NCI-H146 treated with DMSO at 0.1 percent for 48 hours (cell line): ENCODE measurements around the gene PIGL.
"Not testable (repeated sequence)": the region's sequence is repeated elsewhere in the genome, so short reads cannot be mapped to it uniquely, and the experiment has no call there.

Experiments used
- DNase-seq: peaks from one replicate; lab custom pipeline; 2025; ENCODE audit not compliant: unreplicated experiment; lab: John Stamatoyannopoulos, UW

Gene PIGL

GRCh38 chr17:16273499-16273898 lies 56.5 kb downstream of the PIGL start:
- DNase-seq = no peak

GRCh38 chr17:16273929-16274339 lies 56.9 kb downstream of the PIGL start:
- DNase-seq = no peak

- DNase-seq = no peak
These were observed 58.0 kb downstream of the PIGL start for GRCh38 chr17:16275024-16275423.

GRCh38 chr17:16277163-16277562 lies 60.2 kb downstream of the PIGL start:
- DNase-seq = no peak

- no peak for DNase-seq
These were observed 64.3 kb downstream of the PIGL start for GRCh38 chr17:16281351-16281750.

- DNase-seq = no peak
These were observed 65.5 kb downstream of the PIGL start for GRCh38 chr17:16282522-16282921.

GRCh38 chr17:16283705-16284104 lies 66.7 kb downstream of the PIGL start:
- DNase-seq = no peak

GRCh38 chr17:16285646-16286008 lies 68.6 kb downstream of the PIGL start:
- no peak for DNase-seq

- DNase-seq = no peak
These were observed 69.3 kb downstream of the PIGL start for GRCh38 chr17:16286009-16286946.

GRCh38 chr17:16286947-16287562 lies 70.0 kb downstream of the PIGL start:
- DNase-seq = no peak

GRCh38 chr17:16287563-16288027 lies 70.6 kb downstream of the PIGL start:
- no peak for DNase-seq

GRCh38 chr17:16288860-16289571 lies 72.0 kb downstream of the PIGL start:
- no peak for DNase-seq

GRCh38 chr17:16293931-16294330 lies 76.9 kb downstream of the PIGL start:
- DNase-seq = no peak

- DNase-seq = no peak
These were observed 77.5 kb downstream of the PIGL start for GRCh38 chr17:16294560-16294959.

GRCh38 chr17:16296072-16296471 lies 79.1 kb downstream of the PIGL start:
- DNase-seq = not testable (repeated sequence)

- no peak for DNase-seq
These were observed 80.5 kb downstream of the PIGL start for GRCh38 chr17:16297367-16298139.

- DNase-seq = no peak
These were observed 81.2 kb downstream of the PIGL start for GRCh38 chr17:16298140-16298662.

GRCh38 chr17:16300554-16300953 lies 83.5 kb downstream of the PIGL start:
- no peak for DNase-seq

GRCh38 chr17:16301963-16302855 lies 85.2 kb downstream of the PIGL start:
- no peak for DNase-seq

- DNase-seq = no peak
These were observed 85.8 kb downstream of the PIGL start for GRCh38 chr17:16302856-16303255.
